HT1080 (cell line): ENCODE results near the gene ZNF692. TPM values are rescaled to one million over a fixed set of nuclear protein-coding genes. Genes with fewer than 3 reads are reported as not detected.
"Not testable (repeated sequence)": the region's sequence is repeated elsewhere in the genome, so short reads cannot be mapped to it uniquely, and the experiment has no call there.

Experiments used
- DNase-seq: peaks from one replicate; pipeline ENCODE4 v3.0.0-alpha.2; 2015; ENCODE audit warnings: low read depth
- total RNA-seq: library from RNA; depleted of rRNA; stranded (reverse); fragments of >200 nt; shearing (Covaris generic); gene quantifications from 2 replicates; pipeline ENCODE4 v1.2.3, GENCODE V29; 2014

The ZNF692 gene
- total RNA-seq, 1 experiment from 2014 or later, result 23.5 TPM

- DNase-seq, result no peak
These were observed 9.2 kb downstream of the ZNF692 start for GRCh38 chr1:248849637-248850036.

DNA sequence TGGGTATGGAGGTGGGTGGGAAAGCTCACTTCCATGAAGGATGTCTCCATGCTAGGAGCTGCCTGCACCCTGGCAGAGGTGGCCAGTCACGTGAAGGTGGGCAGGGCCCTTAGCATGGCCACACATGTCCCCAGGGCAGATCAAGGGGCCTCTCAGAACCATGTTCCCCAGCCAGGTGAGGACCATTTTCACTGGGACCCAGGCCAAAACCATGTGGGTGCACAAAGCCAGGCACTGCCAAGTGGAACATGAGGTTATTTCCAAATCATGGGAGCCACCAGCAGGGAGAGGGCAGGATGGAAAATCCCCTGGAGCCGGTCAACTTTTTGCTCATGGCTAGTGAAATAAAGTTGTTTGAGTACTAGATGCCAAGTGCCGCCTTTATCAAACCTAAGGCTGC is 9.7 kb downstream of the ZNF692 start:
- DNase-seq, result no peak

GRCh38 chr1:248848602-248849001 is 10.3 kb downstream of the ZNF692 start:
- DNase-seq, result no peak

DNA sequence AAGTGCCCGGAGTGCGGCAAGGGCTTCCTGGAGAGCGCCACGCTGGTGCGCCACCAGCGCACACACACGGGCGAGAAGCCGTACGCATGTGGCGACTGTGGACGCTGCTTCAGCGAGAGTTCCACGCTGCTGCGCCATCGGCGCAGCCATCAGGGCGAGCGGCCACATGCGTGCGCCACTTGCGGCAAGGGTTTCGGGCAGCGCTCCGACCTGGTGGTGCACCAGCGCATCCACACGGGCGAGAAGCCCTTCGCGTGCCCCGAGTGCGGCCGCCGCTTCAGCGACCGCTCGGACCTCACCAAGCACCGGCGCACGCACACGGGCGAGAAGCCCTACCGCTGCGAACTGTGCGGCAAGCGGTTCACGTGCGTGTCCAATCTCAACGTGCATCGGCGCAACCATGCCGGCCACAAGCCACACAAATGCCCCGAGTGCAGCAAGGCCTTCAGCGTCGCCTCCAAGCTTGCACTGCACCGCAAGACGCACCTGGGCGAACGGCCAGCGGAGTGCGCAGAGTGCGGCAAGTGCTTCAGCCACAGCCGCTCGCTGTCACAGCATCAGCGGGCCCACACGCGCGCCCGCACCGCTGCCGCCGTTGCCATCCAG is 10.8 kb downstream of the ZNF692 start:
- DNase-seq, result no peak

DNA sequence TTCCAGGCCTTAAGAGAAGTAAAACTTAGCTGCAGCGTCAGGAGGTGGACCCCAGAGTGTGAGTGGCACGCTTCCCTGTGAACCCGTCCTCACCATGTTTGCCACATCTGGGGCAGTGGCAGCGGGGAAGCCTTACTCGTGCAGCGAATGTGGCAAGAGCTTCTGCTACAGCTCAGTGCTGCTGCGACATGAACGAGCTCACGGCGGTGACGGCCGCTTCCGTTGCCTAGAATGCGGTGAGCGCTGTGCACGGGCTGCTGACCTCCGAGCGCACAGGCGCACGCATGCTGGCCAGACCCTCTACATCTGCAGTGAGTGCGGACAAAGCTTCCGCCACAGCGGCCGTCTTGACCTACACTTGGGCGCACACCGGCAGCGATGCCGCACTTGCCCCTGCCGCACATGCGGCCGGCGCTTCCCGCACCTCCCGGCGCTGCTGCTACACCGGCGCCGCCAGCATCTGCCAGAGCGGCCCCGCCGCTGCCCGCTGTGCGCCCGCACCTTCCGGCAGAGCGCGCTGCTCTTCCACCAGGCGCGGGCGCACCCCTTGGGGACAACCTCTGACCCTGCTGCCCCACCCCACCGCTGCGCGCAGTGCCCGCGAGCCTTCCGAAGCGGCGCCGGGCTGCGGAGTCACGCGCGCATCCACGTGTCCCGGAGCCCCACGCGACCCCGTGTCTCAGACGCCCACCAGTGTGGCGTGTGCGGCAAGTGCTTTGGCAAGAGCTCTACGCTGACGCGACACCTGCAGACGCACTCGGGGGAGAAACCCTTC is 11.5 kb downstream of the ZNF692 start:
- DNase-seq, result no peak

GRCh38 chr1:248844526-248844925 is 14.4 kb downstream of the ZNF692 start:
- no peak for DNase-seq

GRCh38 chr1:248843687-248844086 is 15.2 kb downstream of the ZNF692 start:
- DNase-seq, result no peak

GRCh38 chr1:248842781-248843331 is 16.0 kb downstream of the ZNF692 start:
- no peak for DNase-seq

DNA sequence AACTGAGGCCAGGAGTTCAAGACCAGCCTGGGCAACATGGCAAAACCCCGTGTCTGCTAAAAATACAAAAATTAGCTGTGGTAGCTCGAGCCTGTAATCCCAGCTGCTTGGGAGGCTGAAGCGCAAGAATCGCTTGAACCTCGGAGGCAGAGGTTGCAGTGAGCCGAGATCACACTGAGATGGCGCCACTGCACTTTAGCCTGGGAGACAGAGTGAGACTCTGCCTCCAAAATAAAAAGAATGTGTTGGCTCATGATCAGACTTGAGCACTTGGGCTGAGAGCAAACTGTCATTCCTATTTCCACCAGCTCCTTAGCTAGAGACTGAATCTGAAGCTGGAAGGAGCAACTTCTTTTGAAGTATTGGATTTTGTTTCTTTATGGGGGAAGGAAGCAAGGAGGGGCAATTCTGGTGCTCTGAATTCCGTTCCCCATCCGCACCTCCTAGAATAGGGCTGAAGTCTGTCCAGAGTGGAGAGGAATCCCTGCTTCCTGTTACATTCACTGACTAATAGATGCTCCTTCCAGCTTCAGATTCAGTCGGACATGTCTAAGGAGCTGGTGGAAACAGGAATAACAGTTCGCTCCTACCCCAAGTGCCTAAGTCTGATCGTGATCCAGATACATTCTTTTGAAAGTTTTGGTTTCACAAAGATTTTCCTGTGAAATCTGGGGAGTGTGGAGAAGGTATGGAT is 17.0 kb downstream of the ZNF692 start:
- peak; percentile 53 for DNase-seq

- no peak for DNase-seq
These were observed 17.9 kb downstream of the ZNF692 start for GRCh38 chr1:248840946-248841345.

GRCh38 chr1:248839168-248839555 is 19.7 kb downstream of the ZNF692 start:
- DNase-seq, result no peak

GRCh38 chr1:248838357-248839167 is 20.3 kb downstream of the ZNF692 start:
- peak; percentile 84 for DNase-seq

DNA sequence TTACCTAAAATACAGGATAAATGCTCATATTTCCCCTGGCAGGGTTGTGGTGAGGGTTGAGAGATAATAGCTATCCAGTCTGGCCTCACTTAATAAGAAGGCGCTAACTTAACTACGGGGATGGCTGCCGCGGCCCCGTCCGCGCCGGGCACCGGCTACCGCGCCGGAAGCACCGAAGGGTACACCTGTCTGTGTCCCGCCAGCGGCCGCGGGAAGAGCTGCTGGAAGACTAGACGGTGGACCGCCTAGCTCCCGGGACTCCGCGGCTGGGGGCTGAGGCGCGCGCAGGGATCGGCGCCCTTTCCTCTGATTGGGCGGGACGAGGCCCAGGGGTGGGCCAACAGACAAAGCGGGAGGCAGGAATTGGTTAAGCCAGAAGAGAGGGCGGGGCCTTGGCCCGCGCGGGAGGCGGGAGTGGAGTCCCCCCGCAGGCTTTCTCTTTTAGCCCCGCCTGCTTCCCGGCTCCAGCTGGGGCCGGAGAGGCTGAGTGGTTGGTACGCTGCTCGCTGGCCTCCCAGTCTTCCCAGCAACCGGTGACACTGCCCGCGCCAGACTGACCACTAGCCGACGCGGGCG is 21.0 kb downstream of the ZNF692 start, which contains the start of gene ZNF672:
ZNF672 (plus strand) TSS at position 444 of the 576 bp plus-strand sequence. CDS start 9,051 bp downstream, outside the sequence.
- DNase-seq, result peak; percentile 99

DNA sequence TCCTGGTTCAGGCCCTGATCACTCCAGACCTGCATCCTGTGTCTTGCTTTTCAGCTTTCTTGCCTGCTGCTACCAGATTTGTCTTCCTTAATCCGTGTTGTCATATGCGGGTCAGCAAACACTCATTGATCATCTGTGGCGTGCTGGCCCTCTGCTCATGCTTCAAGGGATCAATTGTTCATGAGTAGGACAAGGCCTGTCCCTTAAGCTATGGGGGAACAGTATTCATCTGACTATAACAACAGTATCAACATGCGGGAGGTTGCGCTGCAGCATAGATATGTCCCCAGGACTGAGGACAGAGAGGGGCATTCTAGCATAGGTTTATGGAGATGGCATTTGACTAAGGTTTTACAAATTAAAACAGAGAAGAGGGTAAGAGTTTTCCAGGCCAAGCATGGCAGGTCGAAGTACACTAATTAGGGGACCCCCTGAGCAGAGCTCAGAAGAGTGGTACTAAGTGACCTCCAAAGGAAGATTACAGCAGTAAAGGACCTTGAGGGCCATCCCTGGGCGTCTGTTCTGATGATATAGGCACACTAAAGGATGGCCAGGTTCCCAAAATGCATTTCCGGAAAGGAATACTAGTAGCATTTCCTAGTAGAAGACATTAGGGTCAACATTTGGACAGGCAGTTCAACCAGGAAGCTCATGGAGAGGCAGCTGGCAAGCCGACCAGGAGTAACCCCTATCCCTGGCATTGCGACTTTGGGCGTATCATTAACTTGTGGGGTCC is 21.7 kb downstream of the ZNF692 start:
- no peak for DNase-seq

- no peak for DNase-seq
These were observed 24.4 kb downstream of the ZNF692 start for GRCh38 chr1:248834343-248834940.

GRCh38 chr1:248831842-248832241 is 27.0 kb downstream of the ZNF692 start:
- no peak for DNase-seq

DNA sequence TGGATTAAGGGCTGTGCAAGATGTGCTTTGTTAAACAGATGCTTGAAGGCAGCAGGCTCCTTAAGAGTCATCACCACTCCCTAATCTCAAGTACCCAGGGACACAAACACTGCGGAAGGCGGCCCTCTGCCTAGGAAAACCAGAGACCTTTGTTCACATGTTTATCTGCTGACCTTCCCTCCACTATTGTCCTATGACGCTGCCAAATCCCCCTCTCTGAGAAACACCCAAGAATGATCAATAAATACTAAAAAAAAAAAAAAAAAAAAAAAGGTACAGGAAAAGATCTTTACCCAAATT is 28.2 kb downstream of the ZNF692 start:
- DNase-seq, result not testable (repeated sequence)

- peak; percentile 86 for DNase-seq
These were observed 30.0 kb downstream of the ZNF692 start for GRCh38 chr1:248828845-248829244.

DNA sequence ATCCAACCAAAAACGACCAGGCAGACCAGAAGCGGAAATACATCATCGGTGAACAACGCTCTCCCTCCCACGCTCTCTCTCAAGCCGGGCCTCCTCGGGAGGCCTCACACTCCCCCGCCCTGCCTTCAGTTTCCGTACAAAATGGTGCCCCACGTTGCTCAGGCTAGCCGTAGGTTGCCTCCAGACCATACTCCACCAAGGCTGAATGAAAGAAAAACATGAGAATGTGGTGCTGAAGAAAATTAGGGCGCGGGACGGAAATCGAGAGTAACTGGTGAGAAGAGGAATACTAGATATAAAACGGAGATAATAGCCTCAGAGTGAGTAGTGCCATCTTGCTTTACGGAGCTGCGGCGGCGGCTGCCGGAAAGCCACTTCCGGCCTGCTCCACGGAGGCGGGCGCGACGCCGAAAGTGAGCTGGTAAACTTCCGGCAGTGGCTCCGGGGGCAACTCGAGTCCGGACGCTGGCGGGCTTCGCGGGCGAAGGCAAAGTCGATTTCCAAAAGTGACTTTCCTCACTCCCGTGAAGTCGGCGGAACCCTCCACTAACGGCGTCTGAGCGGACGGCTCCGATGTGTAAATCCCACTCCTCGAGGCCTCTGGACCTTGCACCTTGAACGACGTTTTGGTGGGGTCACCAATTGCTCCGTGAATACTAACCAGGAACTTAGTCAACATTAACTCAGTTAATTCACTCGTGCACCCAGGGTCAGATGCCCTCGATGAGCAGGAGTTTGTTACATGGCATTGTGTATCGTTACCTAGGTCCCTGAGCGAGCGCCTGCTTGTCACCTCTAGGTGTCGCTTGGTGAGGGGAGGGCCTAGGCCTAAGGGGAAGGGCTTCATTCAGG is 32.8 kb downstream of the ZNF692 start, which contains the start of gene SH3BP5L:
SH3BP5L (minus strand) TSS at position 7 of the 852 bp plus-strand sequence. CDS start 980 bp downstream, outside the sequence.
- peak; percentile 93 for DNase-seq
